HG03097 (cell line): ENCODE data around the gene KLHDC7B.
"Not testable (repeated sequence)": the region's sequence is repeated elsewhere in the genome, so short reads cannot be mapped to it uniquely, and the experiment has no call there.

Experiments
- ATAC-seq: cut with Tn5 transposase; IDR thresholded peaks from one replicate; pipeline ENCODE4 v1.9.1; 2021; ENCODE audit not compliant: unreplicated experiment, low FRiP score

Gene KLHDC7B

DNA sequence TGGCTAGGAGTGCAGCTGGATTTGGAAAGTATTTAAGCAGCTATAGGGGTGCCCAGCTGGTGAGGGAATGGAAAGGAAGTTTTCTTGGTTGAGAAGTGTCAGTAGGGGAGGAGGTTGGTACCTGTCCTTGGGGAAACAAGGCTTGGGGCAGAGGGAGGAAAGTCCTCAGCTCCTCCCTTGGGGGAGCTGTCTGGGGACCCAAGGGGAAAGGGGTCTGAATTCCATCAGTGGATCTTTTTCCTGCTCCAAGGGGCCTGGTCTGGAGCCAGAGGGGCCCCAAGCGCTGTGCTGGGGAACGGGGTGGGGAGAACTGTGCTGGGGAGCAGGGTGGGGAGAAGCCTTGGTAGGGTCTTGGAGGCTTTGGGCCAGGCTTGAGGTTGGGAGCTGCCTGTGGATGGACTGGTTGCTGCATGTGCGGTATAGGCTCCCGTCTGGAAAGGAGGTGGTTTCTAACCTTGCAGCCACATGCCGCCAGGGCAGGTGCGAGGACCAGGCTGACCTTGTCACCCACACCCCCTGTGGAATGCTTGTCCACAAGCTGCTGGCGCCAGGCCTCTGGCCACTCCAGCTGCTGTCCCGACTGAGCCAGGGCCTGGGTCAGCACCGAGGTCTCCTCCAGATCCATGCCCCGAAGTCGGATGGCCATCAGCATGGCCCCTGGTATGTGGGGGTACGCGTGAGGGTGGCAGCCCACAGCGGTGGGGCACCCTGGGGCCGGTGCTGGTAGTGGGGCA is 16.9 kb upstream of the KLHDC7B start:
- ATAC-seq = no peak

DNA sequence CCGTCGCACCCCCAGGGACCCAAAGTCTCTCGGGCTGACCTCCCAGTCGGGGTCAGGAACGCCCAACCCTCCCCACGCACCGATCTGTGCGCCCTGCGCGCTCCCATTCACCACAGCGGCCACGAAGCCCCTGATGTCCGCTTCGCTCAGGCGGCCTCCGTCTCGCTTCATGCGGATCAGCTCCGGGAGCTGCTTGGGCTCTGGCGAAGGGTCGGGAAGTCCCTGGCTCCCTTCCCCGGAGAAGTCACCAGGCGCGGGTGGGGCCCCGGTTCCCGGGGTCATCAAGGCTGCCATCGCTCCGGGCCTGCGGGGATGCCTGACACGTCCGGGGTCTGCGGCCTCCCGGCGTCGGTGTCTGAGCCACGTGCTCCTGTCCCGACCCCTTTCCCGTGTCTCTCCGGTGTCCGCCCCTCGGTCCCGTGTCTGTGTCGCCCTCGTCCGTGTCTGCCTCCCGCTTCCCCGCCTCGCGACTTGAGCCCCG is 16.2 kb upstream of the KLHDC7B start:
- no peak for ATAC-seq

DNA sequence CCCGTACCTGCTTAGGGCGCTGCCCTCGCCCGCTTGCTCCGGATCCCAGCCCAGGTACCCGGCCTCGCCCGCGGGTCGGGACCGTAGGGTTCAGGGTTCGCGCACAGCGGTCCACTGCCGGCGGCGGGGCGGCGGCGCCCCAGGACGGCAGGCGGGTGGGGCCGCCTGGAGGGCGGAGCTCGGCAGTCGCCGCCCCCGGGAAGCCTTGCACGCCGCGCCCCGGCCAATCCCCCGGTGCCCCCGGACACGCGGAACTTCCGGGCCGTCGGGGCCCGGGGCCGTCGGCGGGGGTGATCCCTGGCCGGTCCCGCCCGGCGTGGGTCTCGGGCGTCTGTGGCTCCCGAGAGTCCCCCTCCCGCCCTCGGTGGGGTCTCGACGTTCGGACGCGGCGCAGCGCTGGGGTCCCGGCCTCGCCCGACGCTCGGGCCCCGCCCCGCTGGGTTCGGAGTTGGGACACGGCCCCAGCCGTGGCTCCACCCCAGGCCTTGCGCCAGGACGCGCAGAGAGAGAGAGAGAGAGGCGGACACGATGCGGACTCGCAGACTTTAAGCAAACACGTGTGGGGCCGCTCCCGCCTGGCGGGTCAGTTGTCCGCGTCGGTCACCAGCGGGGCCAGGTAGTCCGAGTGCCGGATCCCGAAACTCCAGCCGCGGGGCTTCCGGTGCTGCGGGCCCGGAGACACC is 15.7 kb upstream of the KLHDC7B start, which contains the start of gene TYMP:
Gene TYMP, minus strand, starts transcription at position 116 of the 683 bp plus-strand sequence. CDS start 303 bp downstream, outside the sequence.
- ATAC-seq = no peak

DNA sequence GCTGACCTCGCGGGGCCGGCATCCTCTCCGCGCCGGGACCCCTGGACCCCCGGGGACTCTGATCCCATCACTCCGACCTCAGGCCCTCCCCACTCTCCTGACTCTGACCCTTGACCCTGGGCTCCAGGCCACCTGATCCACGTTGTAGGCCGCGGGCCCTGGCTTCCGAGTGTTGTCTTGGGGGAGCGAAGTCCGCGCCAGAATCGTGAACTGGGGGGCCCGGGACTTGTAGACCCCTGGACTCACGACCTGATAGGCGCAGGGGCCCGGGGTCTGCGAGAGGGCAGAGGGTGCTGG is 15.2 kb upstream of the KLHDC7B start:
- no peak for ATAC-seq

DNA sequence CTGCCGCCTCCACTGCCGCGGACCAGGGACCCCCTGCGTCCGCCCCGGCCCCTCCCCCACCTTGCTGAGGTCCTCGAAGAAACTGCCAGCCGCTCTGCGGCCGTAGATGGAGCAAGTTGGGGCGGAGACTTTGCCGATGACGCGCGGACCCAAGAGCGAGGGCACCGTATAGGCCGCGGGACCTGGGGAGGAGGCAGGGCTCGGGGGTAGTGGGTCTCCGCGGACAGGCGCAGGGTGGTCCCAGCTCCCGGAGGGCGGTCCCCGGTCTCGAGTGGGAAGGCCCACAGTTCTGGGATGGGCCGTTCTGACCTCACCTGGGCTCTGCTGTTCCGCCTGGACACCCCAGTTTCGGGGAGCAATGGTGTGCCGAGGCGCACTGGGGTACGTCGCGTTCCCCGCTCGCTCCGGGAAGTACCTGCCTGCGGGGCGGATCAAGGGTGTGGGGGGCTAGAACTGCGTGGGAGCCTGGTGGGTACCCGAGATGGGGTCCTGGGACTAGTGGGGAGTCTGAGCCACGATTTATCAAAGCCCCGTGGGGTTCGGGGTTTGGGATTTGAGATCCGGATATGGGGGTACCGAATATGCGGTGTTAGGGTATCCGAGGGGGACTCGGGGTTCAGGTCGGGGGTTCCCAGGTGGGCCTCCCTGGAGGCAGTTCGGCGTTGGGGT is 14.7 kb upstream of the KLHDC7B start:
- no peak for ATAC-seq

DNA sequence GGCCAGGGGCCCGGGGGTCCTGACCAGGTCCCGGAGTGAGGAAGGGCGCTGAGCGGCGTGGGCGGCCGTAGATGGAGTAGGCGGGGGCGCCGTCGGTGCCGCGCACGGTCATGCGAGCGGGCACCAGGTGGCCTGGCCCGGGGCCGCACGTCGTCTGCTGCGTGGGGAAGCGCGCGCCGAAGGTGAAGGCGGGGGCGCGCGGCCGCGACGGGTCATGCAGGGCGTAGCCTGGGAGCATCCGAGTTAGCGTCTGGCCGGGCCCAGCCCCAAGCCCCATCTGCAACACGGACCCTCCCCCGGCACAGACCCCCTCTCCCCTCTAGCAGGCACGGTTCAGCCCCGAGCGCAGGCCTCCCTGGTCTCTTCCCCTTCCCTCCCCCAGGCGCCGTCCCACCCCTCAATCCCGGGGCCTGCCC is 14.1 kb upstream of the KLHDC7B start:
- ATAC-seq = no peak

DNA sequence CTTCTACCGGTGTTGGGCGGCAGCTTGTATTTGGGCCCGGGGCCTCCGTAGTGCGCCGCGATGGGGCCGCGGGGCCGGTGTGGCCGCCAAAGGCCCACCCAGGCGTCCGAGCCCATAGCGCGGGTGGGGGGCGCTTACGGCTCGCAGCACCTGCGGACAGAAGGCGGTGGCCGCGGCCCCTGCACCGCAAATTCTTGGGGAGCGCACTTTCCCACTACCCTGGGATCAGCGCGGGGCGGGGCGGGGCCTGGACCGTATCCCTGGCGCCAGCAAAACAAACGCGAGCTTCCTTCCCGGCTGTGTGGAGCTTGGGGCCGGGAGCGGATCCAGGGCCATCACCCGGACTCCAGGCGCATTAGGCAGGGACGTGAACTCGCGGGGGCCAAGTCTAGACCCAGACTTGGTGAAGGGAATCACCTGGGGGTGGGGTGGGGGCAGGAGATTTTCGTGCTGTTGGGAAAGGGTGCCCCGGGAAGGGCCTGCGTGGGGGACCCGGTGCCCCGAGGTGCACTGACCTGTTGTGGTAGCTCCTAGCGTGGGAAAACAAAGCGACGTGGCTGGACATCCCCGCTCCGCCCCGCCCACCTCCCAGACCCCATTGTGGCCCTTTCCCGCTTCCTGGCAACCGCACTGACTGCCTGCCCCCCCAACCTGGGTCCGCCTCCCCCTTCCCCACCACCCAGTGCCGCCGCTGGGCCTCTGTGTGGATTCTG is 13.6 kb upstream of the KLHDC7B start:
- ATAC-seq = no peak

DNA sequence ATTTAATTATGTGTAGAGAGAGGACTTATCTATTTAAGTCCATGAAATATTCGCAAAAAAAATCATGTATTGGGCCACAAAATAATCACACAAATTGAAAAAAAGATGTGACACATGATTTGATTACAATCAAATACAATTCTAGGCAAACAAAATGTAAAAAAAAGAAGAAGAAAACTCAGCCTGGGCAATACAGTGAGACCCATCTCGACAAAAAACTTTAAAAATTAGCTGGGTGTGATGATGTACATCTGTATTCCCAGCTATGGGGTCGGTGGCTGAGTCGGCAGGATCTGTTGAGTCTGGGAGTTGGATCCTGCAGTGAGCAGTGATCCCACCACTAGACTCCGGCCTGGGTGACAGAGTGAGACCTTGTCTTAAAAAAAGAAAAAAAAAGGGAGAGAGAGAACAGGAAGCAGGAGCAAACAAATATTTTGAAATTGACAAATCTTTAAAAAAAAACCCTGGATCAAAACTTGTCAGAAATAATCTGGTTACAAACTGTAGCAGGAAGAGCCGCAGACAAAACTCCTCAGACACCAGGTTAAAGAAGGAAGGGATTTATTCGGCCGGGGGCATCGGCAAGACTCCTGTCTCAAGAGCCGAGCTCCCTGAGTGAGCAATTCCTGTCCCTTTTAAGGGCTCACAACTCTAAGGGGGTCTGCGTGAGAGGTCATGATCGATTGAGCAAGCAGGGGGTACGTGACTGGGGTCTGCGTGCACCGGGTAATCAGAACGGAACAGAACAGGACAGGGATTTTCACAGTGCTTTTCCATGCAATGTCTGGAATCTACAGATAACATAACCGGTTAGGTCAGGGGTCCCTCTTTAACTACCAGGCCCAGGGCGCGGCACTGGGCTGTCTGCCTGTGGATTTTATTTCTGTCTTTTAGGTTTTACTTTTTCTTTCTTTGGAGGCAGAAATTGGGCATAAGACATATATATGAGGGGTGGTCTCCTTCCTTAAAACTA is 12.6 kb upstream of the KLHDC7B start:
- no peak for ATAC-seq

DNA sequence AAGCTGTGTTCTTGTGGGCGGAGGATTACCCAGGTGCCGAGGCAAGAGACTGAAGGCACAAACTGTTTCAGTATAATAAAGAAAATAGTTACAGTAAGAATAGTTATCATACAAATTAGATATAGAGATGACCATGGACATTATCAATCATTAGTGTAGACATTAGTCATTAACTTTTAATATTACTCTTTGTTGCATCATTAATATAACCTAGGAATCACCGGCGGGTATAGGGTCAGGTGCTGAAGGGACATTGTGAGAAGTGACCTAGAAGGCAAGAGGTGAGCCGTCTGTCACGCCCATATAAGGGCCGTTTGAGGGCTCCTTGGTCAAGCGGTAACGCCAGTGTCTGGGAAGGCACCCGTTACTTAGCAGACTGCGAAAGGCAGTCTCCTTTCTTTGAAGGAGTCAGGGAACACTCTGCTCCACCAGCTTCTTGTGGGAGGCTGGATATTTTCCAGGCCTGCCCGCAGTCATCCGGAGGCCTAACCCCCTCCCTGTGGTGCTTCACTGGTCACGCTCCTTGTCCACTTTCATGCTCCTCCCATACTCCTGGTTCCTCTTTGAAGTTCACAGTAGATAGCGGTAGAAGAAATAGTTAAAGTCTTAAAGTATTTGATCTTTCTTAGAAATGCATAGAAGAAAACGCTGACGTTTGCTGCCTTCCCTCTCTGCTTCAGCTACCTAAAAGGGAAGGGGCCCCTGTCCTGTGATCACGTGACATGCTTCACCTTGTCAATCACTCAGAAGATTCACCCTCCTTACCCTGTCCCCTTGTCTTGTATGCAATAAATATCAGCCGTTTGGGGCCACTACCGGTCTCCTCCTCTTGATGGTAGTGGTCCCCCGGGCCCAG is 11.6 kb upstream of the KLHDC7B start:
- ATAC-seq = not testable (repeated sequence)

DNA sequence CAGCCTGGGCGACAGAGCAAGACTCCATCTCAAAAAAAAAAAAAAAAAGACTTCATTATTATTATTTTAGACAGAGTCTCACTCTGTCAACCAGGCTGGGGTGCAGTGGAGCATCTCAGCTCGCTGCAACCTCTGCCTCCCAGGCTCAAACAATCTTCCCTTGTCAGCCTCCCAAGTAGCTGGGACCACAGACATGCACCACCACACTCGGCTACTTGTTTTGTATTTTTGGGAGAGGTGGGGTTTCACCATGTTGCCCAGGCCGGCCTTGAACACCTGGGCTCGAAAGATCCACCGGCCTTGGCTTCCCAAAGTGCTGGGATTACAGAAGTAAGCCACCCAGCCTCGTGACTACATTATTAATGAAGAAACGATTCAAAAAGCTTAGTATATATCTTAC is 10.6 kb upstream of the KLHDC7B start:
- no peak for ATAC-seq

DNA sequence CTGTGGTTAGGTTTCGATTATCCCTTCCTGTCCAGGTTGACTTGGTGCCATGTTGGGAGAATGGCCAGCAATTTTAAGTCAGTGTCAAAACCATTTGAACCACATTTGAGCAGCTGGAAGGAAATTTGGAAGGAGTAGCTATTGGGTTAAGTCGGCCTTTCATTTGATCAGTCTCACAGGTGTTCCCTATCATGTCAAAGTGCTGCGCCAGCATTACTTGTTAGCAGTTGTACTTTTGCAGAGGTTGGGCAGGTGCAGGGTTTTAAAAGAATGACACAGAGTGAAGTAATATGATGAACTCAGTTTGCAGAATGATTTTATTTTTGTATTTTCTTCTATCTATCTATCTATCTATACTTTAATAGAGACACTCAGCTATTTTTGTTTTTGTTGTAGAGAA is 9.5 kb upstream of the KLHDC7B start:
- ATAC-seq = no peak

DNA sequence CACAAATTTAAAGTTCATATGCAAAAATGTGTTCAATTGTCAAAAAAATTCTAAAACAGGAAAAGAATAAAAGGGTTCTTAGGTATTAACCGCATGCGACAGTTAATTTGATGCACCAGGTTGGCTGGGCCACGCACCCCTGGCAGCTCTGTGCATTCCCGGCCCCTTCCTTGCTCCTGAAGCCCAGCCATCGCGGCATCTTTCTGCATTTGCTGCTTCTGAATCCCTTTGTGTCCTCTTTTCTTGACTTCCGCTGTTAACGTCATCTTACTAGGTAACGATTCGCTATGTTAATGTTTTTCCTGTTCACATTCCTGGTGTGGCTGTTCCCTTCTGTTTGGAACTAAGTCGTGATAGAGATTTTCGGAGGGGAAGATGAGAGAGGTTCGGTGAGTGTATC is 7.9 kb upstream of the KLHDC7B start:
- ATAC-seq = no peak

DNA sequence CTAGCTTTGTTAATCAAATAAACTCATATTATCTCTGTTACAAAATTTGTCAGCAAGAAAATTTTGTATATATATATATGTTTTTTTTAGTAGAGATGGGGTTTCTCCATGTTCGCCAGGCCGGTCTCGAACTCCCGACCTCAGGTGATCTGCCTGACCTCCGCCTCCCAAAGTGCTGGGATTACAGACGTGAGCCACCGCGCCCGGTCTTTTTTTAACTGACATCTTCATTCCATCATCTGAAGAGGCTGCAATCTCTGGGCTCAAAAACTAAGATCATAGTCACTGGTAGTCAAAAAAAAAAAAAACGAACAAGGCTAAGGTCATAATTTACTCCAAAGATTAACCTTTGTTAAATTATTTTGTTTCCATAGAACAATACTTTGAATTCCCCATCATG is 5.3 kb upstream of the KLHDC7B start:
- ATAC-seq = no peak

DNA sequence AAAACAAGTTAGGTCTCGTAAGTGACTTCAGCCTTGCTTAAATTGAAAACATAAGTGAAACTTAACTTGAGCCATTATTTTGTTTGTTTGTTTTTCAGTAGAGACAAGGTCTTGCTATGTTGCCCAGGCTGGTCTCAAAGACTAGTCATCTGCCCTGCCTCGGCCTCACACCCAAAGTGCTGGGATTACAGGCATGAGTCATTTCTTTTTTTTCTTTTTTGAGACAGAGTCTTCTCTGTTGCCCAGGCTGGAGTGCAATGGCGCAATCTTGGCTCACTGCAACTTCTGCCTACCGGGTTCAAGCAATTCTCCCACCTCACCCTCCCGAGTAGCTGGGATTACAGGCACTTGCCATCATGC is 4.1 kb upstream of the KLHDC7B start:
- not testable (repeated sequence) for ATAC-seq

DNA sequence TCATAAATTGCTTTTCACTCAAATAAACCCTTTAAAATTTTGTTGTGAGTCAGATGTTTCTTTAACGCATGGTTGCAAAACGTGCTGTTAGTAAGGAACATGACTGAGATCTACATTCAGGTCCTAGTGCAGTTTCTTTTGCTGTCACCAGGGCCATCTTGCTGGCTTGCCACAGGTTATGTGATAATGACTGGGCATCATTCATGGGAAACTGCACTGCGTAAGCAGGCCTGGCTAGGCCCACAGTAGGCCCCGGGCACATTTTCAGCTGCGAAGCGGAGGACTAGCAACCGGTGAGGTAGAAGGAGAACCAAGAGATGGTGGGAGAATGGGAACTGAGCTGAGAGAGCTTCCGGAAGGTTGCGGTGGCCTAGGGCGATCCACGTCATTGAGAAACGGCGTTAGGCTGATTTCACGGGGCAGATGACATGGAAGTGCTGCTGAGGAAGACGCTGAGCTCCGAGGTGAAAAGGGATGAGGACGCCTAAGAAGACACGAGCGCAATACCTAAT is 3.2 kb upstream of the KLHDC7B start:
- peak; percentile 32 for ATAC-seq

DNA sequence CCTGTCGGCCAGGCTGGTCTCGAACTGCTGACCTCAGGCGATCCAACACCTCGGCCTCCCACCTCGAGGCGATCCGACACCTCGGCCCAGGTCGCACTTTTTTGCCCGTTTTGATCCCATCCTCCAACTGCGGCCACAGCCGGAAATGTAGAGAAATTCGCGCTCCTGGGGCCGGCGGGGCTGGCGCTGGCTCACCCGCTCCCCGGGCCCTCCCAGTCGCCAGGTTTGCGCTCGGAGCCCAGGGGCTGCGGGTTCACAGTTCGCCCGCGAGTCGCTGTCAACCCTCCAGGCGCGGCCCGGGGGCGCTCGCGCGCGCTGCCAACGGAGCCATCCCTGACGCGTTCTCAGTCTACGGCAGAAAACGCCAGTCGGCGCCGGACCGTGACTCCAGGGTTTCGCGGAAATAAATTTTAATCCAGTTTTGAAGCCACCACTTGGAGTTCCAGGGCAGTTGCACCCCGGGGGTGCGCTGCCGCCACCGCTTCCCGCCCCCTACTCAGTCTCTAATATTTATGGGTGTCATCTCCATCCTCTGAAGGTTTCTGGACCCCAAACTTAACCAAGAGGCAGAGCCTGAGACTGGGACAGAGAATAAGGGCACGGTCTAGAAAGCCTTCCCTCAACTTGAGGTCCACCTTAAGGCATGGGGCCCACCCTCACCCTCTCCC is 1.5 kb upstream of the KLHDC7B start:
- ATAC-seq = no peak

DNA sequence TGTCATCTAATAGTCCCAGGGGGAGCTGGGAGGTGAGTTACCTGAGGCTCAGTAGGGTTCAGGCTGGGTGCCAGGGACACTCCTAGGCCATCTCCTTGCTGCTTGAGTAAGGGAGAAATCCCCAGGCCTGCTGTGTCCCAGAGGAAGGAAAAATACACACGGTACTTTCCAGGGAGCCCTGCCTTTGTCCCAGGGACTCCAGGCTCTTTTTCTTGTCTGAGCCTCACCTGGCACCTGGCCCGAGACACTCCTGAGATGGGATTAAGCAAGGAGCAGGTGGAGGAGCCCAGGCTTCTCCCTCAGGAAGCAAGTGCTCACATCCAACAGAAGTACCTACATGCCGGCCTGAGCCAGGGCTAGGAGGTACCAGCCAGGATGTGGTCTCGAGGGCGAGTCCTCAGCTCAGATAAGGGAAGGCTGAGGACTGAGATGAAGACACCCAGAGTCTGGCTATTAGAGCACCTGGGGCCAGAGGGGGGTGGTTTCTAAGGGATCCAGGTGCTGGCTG is 899 bp upstream of the KLHDC7B start:
- ATAC-seq = no peak
